Stimulated activated CD4-positive, alpha-beta T cell treated with anti-CD3 and anti-CD28 coated beads, Interleukin-2, amount 100 ng/mL, for 48 hours (primary cell): Measurements from ENCODE around the gene CCDC117.
A peak's percentile ranks its signal among the peaks of the same experiment; 100 is the strongest.
"Not testable (repeated sequence)": the region's sequence is repeated elsewhere in the genome, so short reads cannot be mapped to it uniquely, and the experiment has no call there.

Source experiments
- DNase-seq, 2 donors: peaks; one replicate each; pipeline ENCODE4 v3.0.0-alpha.2; 2020

Gene CCDC117

GRCh38 chr22:28802595-28803123 lies 30.2 kb downstream of the CCDC117 start:
- no peak for DNase-seq

- not testable (repeated sequence) for DNase-seq
These were observed 32.9 kb downstream of the CCDC117 start for GRCh38 chr22:28805426-28805825.

DNA sequence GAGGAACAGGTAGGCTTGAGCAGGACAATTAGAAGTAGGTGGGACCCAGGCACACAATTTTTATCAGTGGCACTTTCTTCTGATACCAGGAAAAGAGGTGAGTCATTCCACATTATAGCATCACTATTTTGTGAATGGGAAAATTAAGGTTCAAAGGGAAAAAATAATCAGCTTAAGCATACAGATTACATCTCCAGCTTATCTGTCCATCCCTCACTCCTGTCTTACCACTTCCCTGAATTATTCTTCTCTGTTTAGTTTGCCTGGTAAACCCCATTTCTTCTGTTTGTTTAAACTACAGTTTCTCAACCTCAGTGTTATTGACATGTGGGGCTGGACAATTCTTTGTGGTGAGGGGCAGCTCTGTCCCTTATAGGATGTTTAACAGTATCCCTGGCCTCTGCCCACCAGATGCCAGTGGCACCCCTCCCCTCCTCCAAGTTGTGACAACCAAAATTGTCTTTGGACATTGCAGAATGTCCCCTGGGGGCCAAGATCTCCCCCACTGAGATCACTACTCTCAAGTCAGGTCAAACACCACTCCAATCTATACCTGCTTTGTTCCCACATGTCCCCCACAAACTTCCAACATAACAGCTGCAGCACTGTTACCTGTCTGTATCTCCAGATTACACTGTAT lies 36.3 kb downstream of the CCDC117 start:
- DNase-seq = no peak

DNA sequence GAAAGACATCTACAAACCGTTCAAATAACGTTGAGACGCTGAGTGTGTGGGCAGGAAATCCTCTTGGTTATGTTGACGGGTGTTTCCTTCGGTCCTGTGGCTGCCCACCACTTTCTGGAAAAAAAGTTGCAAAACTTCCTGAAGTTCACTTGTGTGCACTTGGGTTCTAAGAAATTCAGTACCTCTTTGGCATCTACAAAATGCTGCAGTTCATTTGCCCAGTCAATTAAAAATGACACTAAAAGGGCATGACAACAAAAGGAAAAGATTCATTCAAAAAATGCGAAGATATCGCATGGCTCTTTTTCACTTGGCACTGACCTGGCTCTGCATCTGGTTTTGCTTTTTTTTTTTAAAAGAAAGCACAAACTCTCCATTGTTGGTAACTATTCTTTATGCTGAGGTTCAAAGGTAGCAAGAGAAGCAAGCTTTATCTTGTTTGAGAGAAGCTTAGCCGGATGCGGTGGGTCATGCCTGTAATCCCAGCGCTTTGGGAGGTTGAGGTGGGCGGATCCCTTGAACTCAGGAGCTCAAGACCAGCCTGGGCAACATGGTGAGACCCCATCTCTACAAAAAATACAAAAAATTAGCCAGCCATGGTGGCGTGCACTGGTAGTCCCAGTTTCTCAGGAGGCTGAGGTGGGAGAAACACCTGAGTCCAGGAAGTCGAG lies 38.5 kb downstream of the CCDC117 start:
- DNase-seq = no peak

DNA sequence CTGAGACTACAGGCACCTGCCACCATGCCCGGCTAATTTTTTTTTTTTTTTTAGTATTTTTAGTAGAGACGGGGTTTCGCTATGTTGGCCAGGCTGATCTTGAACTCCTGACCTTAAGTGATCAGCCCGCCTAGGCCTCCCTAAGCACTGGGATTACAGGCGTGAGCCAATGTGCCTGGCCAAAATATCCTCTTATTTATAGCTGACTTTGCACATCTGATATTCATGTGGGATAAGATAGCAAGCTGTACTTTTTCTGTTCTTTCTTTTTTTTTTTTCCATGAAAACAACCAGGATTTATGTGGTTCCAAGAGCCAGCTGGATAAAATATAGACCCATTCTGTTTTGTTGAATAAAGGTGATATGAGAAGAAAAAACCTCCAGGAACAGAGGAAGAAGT lies 40.0 kb downstream of the CCDC117 start:
- no peak for DNase-seq

- no peak for DNase-seq
These were observed 41.5 kb downstream of the CCDC117 start for GRCh38 chr22:28813772-28814518.

- no peak for DNase-seq
These were observed 42.6 kb downstream of the CCDC117 start for GRCh38 chr22:28815111-28815510.

GRCh38 chr22:28815729-28816128 lies 43.2 kb downstream of the CCDC117 start:
- DNase-seq = no peak

DNA sequence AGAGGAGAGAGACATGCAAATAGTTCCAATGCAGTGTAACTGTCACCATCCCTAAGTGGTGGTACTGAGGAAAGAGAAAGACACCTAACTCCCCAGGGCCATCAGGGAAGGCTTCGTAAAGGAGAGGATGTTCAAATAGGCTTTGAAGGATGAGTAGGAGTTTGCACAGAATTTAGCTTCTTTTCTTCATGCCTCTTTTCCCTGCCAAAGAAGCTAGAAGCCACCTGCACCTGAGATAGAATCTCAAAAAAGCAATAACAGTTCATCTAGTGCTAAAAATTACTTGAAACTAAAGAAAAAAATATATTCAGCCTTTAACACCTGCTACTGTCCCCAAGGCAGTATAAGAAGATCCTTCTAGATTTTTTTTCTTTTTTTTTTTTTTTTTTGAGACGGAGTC lies 44.6 kb downstream of the CCDC117 start:
- no peak for DNase-seq

DNA sequence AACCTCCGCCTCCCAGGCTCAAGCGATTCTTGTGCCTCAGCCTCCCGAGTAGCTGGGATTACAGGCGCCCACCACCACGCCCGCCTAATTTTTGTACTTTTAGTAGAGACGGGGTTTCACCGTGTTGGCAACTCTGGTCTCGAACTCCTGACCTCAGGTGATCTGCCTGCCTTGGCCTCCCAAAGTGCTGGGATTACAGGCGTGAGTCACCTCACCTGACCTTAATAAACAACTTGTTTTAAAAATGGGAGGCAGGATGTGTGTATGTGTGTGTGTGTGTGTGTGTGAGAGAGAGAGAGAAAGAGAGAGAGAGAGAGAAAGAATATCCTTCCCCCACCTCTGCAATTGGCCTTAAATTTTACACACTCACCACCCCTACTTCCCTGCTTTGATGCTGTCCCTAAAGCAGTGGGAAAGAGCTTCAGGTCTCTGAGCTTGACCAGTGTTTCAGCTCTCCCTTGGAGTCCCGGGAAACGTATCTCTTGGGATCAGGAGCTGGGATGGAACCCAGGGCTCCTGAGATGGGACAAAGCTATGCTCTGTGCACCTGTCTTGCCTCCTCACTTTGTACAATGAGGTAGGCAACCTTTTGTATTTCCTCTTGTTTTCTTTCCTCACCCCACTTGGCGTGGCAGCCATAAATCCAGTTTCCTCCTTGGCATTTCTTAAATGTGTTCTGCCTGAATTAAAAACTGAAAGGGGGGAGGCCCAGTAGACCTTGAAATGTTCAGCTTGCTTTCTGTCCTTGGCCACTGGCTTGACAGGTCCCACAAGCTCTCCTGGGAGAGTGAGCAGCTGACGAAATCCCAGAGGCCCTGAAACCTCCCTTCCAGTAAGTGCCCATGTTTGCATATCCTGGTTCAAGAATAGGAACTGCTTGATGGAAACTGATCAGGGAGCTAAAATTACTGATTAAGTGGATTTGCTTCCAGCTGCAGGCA lies 45.7 kb downstream of the CCDC117 start:
- no peak for DNase-seq

GRCh38 chr22:28819253-28820096 lies 47.0 kb downstream of the CCDC117 start:
- no peak for DNase-seq

GRCh38 chr22:28820885-28821284 lies 48.4 kb downstream of the CCDC117 start:
- DNase-seq = no peak

GRCh38 chr22:28821452-28821851 lies 49.0 kb downstream of the CCDC117 start:
- DNase-seq = no peak

GRCh38 chr22:28822930-28823551 lies 50.5 kb downstream of the CCDC117 start:
- no peak for DNase-seq

GRCh38 chr22:28824455-28824854 lies 52.0 kb downstream of the CCDC117 start:
- DNase-seq = not testable (repeated sequence)

- DNase-seq = not testable (repeated sequence)
These were observed 53.9 kb downstream of the CCDC117 start for GRCh38 chr22:28826430-28826829.

DNA sequence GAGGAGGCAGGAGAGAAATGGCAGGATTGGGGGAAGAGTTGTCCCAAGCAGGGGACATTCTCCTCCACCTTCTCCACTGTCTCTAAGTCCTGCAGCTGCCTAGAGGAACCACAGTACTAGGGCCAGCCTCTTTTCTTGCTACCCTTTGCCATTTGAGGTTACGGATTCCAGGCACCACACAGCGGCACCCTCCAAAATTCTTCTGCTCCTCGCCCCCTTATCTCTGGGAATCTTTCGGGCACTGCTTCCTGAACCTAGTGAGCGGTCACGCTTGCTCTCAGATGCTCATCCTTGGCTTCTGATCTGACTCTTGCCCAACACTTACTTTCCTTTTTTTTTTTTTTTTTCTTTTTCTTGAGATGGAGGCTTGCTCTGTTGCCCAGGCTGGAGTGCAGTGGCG lies 54.4 kb downstream of the CCDC117 start:
- DNase-seq = no peak

DNA sequence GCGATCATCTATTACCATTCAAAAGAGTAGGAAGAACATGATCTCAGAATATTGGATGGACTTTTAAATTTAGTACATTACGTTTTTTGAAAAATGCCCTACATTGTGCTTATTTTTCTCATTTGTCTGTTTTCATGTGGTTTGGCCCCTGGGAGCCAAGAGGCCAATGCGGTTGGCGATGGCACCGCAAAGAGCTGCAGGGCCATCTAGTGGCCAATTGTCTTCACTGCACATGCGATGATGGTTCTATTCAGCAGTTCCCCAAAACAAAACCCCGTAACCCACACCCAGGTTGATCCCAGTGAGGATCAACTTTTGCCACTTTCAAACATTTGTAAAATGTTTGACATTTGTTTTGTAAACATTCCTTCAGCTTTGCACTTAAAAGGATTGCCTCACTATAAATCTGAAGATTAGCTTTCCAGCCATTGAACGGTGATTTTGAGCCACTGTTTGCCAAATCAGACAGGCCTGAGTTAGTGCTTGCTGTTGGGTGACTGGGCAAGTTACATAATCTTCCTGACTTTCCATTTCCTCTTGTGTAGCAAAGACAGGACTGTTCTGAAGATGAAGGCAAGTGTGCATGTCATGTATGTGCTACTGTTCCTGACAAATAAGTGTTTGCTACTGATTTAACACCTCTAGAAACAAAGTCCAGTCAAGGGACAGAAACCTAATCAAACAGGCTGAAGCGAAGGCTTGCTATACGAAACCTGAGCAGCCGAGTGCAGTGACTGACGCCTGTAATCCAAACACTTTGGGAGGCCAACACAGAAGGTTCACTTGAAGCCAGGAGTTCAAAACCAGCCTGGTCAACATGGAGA lies 57.1 kb downstream of the CCDC117 start:
- DNase-seq = peak; percentile 64 to 78

- DNase-seq = no peak
These were observed 57.9 kb downstream of the CCDC117 start for GRCh38 chr22:28830441-28830840.
